Lower leg skin (tissue), 3 donors: ENCODE measurements around the gene SMARCA5.

ENCODE experiments used
- POLR2A ChIP-seq, 2 donors: fragments of 450-650 bp; IDR thresholded peaks; one replicate each; pipeline ENCODE4 v1.6.1; 2016 to 2017; ENCODE audit warnings: antibody characterized with exemption in 2 of 2, mild to moderate bottlenecking in 1 of 2, moderate library complexity in 1 of 2
- TF ChIP-seq, protein P1 (sequence below), 3 donors: fragments of 450-650 bp; IDR thresholded peaks; one replicate each; pipeline ENCODE4 v1.5.1; 2016; ENCODE audit warnings: antibody characterized with exemption in 3 of 3, mild to moderate bottlenecking in 3 of 3, moderate library complexity in 2 of 3

DNA sequence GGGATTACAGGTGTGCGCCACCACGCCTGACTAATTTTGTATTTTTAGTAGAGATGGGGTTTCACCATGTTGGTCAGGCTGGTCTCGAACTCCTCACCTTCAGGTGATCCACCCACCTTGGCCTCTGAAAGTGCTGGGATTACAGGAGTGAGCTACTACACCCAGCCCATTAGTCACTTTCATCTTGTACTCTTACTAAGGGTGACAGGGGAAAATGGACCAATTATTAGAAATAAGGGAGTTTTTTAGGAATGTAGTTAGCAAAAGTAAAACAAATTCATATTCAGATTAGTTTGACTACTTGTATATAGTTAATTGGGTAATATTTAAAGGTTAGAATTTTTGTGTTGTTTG, 26.1 kb downstream of the SMARCA5 start:
- TF ChIP-seq POLR2A (IDR thresholded peaks at IDR 0.05), result no peak
- TF ChIP-seq, protein P1, sequence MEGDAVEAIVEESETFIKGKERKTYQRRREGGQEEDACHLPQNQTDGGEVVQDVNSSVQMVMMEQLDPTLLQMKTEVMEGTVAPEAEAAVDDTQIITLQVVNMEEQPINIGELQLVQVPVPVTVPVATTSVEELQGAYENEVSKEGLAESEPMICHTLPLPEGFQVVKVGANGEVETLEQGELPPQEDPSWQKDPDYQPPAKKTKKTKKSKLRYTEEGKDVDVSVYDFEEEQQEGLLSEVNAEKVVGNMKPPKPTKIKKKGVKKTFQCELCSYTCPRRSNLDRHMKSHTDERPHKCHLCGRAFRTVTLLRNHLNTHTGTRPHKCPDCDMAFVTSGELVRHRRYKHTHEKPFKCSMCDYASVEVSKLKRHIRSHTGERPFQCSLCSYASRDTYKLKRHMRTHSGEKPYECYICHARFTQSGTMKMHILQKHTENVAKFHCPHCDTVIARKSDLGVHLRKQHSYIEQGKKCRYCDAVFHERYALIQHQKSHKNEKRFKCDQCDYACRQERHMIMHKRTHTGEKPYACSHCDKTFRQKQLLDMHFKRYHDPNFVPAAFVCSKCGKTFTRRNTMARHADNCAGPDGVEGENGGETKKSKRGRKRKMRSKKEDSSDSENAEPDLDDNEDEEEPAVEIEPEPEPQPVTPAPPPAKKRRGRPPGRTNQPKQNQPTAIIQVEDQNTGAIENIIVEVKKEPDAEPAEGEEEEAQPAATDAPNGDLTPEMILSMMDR (IDR thresholded peaks at IDR 0.05), result no peak
